HepG2 (cell line): ENCODE data around the gene SEMA4F.

ENCODE experiments used
- DBP ChIP-seq: sonication (generic); formaldehyde crosslinking; IDR thresholded peaks from 2 replicates; pipeline ENCODE4 v1.4.0; 2020; ENCODE audit warnings: missing genetic modification reagents; ENCODE audit errors: not compliant biosample characterization
- GATAD1 ChIP-seq: IDR thresholded peaks from 2 replicates; pipeline ENCODE4 v1.6.1; 2016; ENCODE audit warnings: missing genetic modification reagents, missing compliant biosample characterization
- JUND ChIP-seq: sonication (generic); formaldehyde crosslinking; IDR thresholded peaks from 2 replicates; pipeline ENCODE4 v1.8.0; 2022; ENCODE audit warnings: mild to moderate bottlenecking, missing genetic modification reagents
- MLLT10 ChIP-seq: sonication (generic); formaldehyde crosslinking; IDR thresholded peaks from 2 replicates; pipeline ENCODE4 v1.4.0; 2020; ENCODE audit warnings: missing genetic modification reagents
- POLR2A ChIP-seq, 2 experiments: IDR thresholded peaks; 2 replicates each; pipeline ENCODE4 v1.6.1; 2011; ENCODE audit warnings: low read depth in 2 of 2, low read length in 2 of 2, mild to moderate bottlenecking in 1 of 2, moderate library complexity in 1 of 2; ENCODE audit not compliant: insufficient read depth in 1 of 2
- ZBTB40 ChIP-seq, 2 experiments: fragments of 450-650 bp in 1 of 2; sonication (generic) in 1 of 2; formaldehyde crosslinking in 1 of 2; IDR thresholded peaks; 2 replicates each; pipeline versions ENCODE4 v1.6.1 to v1.8.0; 2016 to 2022; ENCODE audit warnings: antibody characterized with exemption in 1 of 2, mild to moderate bottlenecking in 1 of 2, missing genetic modification reagents in 1 of 2

GRCh38 chr2:74648009-74648443 is 6.0 kb upstream of the SEMA4F start, which contains the start of gene M1AP:
- TF ChIP-seq MLLT10 (CRISPR knock-in tag) = no peak
- TF ChIP-seq GATAD1 (CRISPR knock-in tag) = no peak
- no peak for TF ChIP-seq POLR2A (IDR thresholded peaks at IDR 0.05; ENCODE audit: insufficient read depth in 1 of 2, low read depth in 2 of 2, low read length in 2 of 2)
- TF ChIP-seq DBP (CRISPR knock-in tag) = no peak
- no peak for TF ChIP-seq JUND (CRISPR knock-in tag)
- no peak for TF ChIP-seq ZBTB40 (IDR thresholded peaks at IDR 0.05)
- TF ChIP-seq ZBTB40 (CRISPR knock-in tag; IDR thresholded peaks at IDR 0.05) = no peak
